ENCODE data around the gene NELL2.
A peak's percentile ranks its signal among the peaks of the same experiment; 100 is the strongest.
"Not testable (repeated sequence)": the region's sequence is repeated elsewhere in the genome, so short reads cannot be mapped to it uniquely, and the experiment has no call there.

NELL2 gene

DNA sequence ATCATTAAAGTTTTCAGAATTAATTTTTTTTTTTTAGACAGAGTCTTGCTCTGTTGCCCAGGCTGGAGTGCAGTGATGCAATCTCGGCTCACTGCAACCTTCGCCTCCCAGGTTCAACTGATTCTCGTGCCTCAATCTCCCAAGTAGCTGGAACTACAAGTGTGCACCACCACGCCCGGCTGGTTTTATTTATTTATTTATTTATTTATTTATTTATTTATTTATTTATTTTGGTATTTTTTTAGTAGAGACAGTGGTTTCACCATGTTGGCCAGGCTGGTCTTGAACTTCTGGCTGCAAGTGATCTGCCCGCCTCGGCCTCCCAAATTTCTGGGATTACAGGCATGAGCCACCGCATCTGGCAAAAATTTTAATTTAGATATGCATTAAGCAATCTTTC, 54.4 kb downstream of the NELL2 start:
- not testable (repeated sequence) for H2BK12ac ChIP-seq (ENCODE audit: low read length); H3K4me1 ChIP-seq (ENCODE audit: control insufficient read depth in 1 of 2, insufficient read depth in 2 of 2, low read length in 2 of 2); H3K79me1 ChIP-seq (ENCODE audit: low read length); H2AFZ ChIP-seq (ENCODE audit: insufficient read depth, low read length, poor library complexity); H3K79me2 ChIP-seq (ENCODE audit: control insufficient read depth, insufficient read depth, low read length, poor library complexity); H3K4me2 ChIP-seq (ENCODE audit: low read length); H3K14ac ChIP-seq (ENCODE audit: low read length); H4K12ac ChIP-seq (ENCODE audit: low read depth, low read length); H4K8ac ChIP-seq (ENCODE audit: low read depth, low read length); H2AK5ac ChIP-seq (ENCODE audit: low read length); H3K9ac ChIP-seq (ENCODE audit: low read length); H3K27ac ChIP-seq (ENCODE audit: low read depth, low read length); H3K18ac ChIP-seq (ENCODE audit: low read length); H3K4me3 ChIP-seq (ENCODE audit: low read depth, low read length); H3K9me3 ChIP-seq (ENCODE audit: insufficient read depth, low read depth, low read length); H2BK5ac ChIP-seq (ENCODE audit: low read depth, low read length, poor library complexity); H3K23ac ChIP-seq (ENCODE audit: low read length); H3K4ac ChIP-seq (ENCODE audit: low read depth, low read length); H3K36me3 ChIP-seq (ENCODE audit: control insufficient read depth in 1 of 2, insufficient read depth in 2 of 2, low read length in 2 of 2); H2BK120ac ChIP-seq (ENCODE audit: insufficient read depth, low read length, poor library complexity); H3K27me3 ChIP-seq (ENCODE audit: insufficient read depth, low read length); H4K91ac ChIP-seq (ENCODE audit: low read depth, low read length)
- WGBS (ENCODE audit: extremely low coverage, insufficient coverage, insufficient read length) = no CpG with 5 or more reads among the region's 8 CpGs
- peak in 1 of 2 donors; percentile 1 for DNase-seq

GRCh38 chr12:44819884-44820283, 56.2 kb downstream of the NELL2 start:
- DNase-seq = no peak
- no peaks in the 10 kb centered on the region for H3K79me2 ChIP-seq (ENCODE audit: control insufficient read depth, insufficient read depth, low read length, poor library complexity)
- no peaks in the 10 kb centered on the region for H3K4me1 ChIP-seq (ENCODE audit: control insufficient read depth in 1 of 2, insufficient read depth in 2 of 2, low read length in 2 of 2)
- no peak overlapping the region for H3K23ac ChIP-seq (ENCODE audit: low read length)
- no peak overlapping the region for H3K4me2 ChIP-seq (ENCODE audit: low read length)
- no peak overlapping the region for H3K4me3 ChIP-seq (ENCODE audit: low read depth, low read length)
- H3K27me3 ChIP-seq (ENCODE audit: insufficient read depth, low read length) = no peaks in the 10 kb centered on the region
- no peak overlapping the region for H2BK5ac ChIP-seq (ENCODE audit: low read depth, low read length, poor library complexity)
- no peak overlapping the region for H4K8ac ChIP-seq (ENCODE audit: low read depth, low read length)
- H2AFZ ChIP-seq (ENCODE audit: insufficient read depth, low read length, poor library complexity) = no peak overlapping the region
- no peak overlapping the region for H3K27ac ChIP-seq (ENCODE audit: low read depth, low read length)
- H3K36me3 ChIP-seq (ENCODE audit: control insufficient read depth in 1 of 2, insufficient read depth in 2 of 2, low read length in 2 of 2) = no peaks in the 10 kb centered on the region
- no peak overlapping the region for H3K14ac ChIP-seq (ENCODE audit: low read length)
- no peak overlapping the region for H3K18ac ChIP-seq (ENCODE audit: low read length)
- H2BK12ac ChIP-seq (ENCODE audit: low read length) = no peak overlapping the region
- 100% methylated on average over 2 of the region's 4 CpGs for WGBS (ENCODE audit: extremely low coverage, insufficient coverage, insufficient read length)
- H4K91ac ChIP-seq (ENCODE audit: low read depth, low read length) = no peak overlapping the region
- H2AK5ac ChIP-seq (ENCODE audit: low read length) = no peak overlapping the region
- no peak overlapping the region for H3K4ac ChIP-seq (ENCODE audit: low read depth, low read length)
- no peaks in the 10 kb centered on the region for H3K79me1 ChIP-seq (ENCODE audit: low read length)
- H2BK120ac ChIP-seq (ENCODE audit: insufficient read depth, low read length, poor library complexity) = no peak overlapping the region
- H3K9ac ChIP-seq (ENCODE audit: low read length) = no peak overlapping the region
- H3K9me3 ChIP-seq (ENCODE audit: insufficient read depth, low read depth, low read length) = no peaks in the 10 kb centered on the region
- no peak overlapping the region for H4K12ac ChIP-seq (ENCODE audit: low read depth, low read length)

DNA sequence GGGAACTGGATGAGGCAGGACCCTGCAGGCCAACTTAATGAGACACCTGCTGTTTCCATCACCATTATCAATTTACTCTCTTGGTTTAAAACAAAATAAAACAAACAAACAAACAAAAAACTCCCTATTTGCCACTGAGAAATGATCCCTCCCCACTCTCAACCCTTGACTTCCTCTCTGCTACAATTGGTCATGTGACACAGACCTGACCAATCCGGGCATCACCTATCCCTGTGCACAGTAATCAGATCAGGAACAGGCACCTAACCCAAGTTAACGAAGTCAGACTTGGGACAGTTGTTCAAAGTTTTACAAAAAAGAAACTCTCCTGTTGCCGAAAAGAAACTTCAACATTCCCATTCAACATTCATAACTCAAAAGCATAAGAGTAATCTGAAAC, 58.4 kb downstream of the NELL2 start:
- no peak overlapping the region for H2AFZ ChIP-seq (ENCODE audit: insufficient read depth, low read length, poor library complexity)
- no peaks in the 10 kb centered on the region for H3K36me3 ChIP-seq (ENCODE audit: control insufficient read depth in 1 of 2, insufficient read depth in 2 of 2, low read length in 2 of 2)
- H3K14ac ChIP-seq (ENCODE audit: low read length) = no peak overlapping the region
- H3K9ac ChIP-seq (ENCODE audit: low read length) = no peak overlapping the region
- WGBS (ENCODE audit: extremely low coverage, insufficient coverage, insufficient read length) = no CpG with 5 or more reads among the region's 3 CpGs
- no peak overlapping the region for H3K23ac ChIP-seq (ENCODE audit: low read length)
- no peaks in the 10 kb centered on the region for H3K79me2 ChIP-seq (ENCODE audit: control insufficient read depth, insufficient read depth, low read length, poor library complexity)
- no peak overlapping the region for H2BK12ac ChIP-seq (ENCODE audit: low read length)
- H2BK5ac ChIP-seq (ENCODE audit: low read depth, low read length, poor library complexity) = no peak overlapping the region
- no peak overlapping the region for H4K91ac ChIP-seq (ENCODE audit: low read depth, low read length)
- H2BK120ac ChIP-seq (ENCODE audit: insufficient read depth, low read length, poor library complexity) = no peak overlapping the region
- H3K4me1 ChIP-seq (ENCODE audit: control insufficient read depth in 1 of 2, insufficient read depth in 2 of 2, low read length in 2 of 2) = no peaks in the 10 kb centered on the region
- no peak overlapping the region for H3K27ac ChIP-seq (ENCODE audit: low read depth, low read length)
- H3K27me3 ChIP-seq (ENCODE audit: insufficient read depth, low read length) = no peaks in the 10 kb centered on the region
- no peak overlapping the region for H2AK5ac ChIP-seq (ENCODE audit: low read length)
- H3K4me2 ChIP-seq (ENCODE audit: low read length) = no peak overlapping the region
- H4K8ac ChIP-seq (ENCODE audit: low read depth, low read length) = no peak overlapping the region
- no peak overlapping the region for H3K4me3 ChIP-seq (ENCODE audit: low read depth, low read length)
- no peaks in the 10 kb centered on the region for H3K9me3 ChIP-seq (ENCODE audit: insufficient read depth, low read depth, low read length)
- H3K79me1 ChIP-seq (ENCODE audit: low read length) = no peaks in the 10 kb centered on the region
- H3K18ac ChIP-seq (ENCODE audit: low read length) = no peak overlapping the region
- no peak overlapping the region for H3K4ac ChIP-seq (ENCODE audit: low read depth, low read length)
- no peak for DNase-seq
- no peak overlapping the region for H4K12ac ChIP-seq (ENCODE audit: low read depth, low read length)

GRCh38 chr12:44816446-44817017, 59.6 kb downstream of the NELL2 start:
- H3K27me3 ChIP-seq (ENCODE audit: insufficient read depth, low read length) = no peaks in the 10 kb centered on the region
- H2AK5ac ChIP-seq (ENCODE audit: low read length) = no peak overlapping the region
- H2AFZ ChIP-seq (ENCODE audit: insufficient read depth, low read length, poor library complexity) = no peak overlapping the region
- no peaks in the 10 kb centered on the region for H3K79me2 ChIP-seq (ENCODE audit: control insufficient read depth, insufficient read depth, low read length, poor library complexity)
- no CpG with 5 or more reads among the region's 4 CpGs for WGBS (ENCODE audit: extremely low coverage, insufficient coverage, insufficient read length)
- no peak overlapping the region for H2BK12ac ChIP-seq (ENCODE audit: low read length)
- no peak overlapping the region for H3K27ac ChIP-seq (ENCODE audit: low read depth, low read length)
- H2BK5ac ChIP-seq (ENCODE audit: low read depth, low read length, poor library complexity) = no peak overlapping the region
- no peak for DNase-seq
- H3K14ac ChIP-seq (ENCODE audit: low read length) = no peak overlapping the region
- no peak overlapping the region for H4K8ac ChIP-seq (ENCODE audit: low read depth, low read length)
- H4K91ac ChIP-seq (ENCODE audit: low read depth, low read length) = no peak overlapping the region
- H3K4me2 ChIP-seq (ENCODE audit: low read length) = no peak overlapping the region
- no peak overlapping the region for H3K9ac ChIP-seq (ENCODE audit: low read length)
- no peak overlapping the region for H3K23ac ChIP-seq (ENCODE audit: low read length)
- H3K36me3 ChIP-seq (ENCODE audit: control insufficient read depth in 1 of 2, insufficient read depth in 2 of 2, low read length in 2 of 2) = no peaks in the 10 kb centered on the region
- no peaks in the 10 kb centered on the region for H3K4me1 ChIP-seq (ENCODE audit: control insufficient read depth in 1 of 2, insufficient read depth in 2 of 2, low read length in 2 of 2)
- H3K4me3 ChIP-seq (ENCODE audit: low read depth, low read length) = no peak overlapping the region
- no peak overlapping the region for H3K4ac ChIP-seq (ENCODE audit: low read depth, low read length)
- H3K18ac ChIP-seq (ENCODE audit: low read length) = no peak overlapping the region
- no peak overlapping the region for H4K12ac ChIP-seq (ENCODE audit: low read depth, low read length)
- H3K79me1 ChIP-seq (ENCODE audit: low read length) = no peaks in the 10 kb centered on the region
- no peaks in the 10 kb centered on the region for H3K9me3 ChIP-seq (ENCODE audit: insufficient read depth, low read depth, low read length)
- H2BK120ac ChIP-seq (ENCODE audit: insufficient read depth, low read length, poor library complexity) = no peak overlapping the region

All from trophoblast cell (in vitro differentiated cells and primary cell).